Left lung (tissue), 10 donors: ENCODE data around the gene SF1. TPM values are rescaled to one million over a fixed set of nuclear protein-coding genes. Genes with fewer than 3 reads are reported as not detected.

Experiments used
- ATAC-seq: fragments of 200-7000 bp; cut with Tn5 transposase; one replicate; pipeline ENCODE4 v1.9.1; 2020; ENCODE audit warnings: moderate library complexity
- DNase-seq, 4 donors: peaks; one replicate each; pipeline ENCODE4 v3.0.0-alpha.2; 2013 to 2020
- H3K27ac ChIP-seq, 2 donors: fragments of 200-600 bp; sonication (generic) in 1 of 2; one replicate each; pipeline versions ENCODE4 v1.5.0 to v1.8.0; 2020 to 2021
- H3K27me3 ChIP-seq, 2 donors: fragments of 200-600 bp; sonication (generic) in 1 of 2; one replicate each; pipeline versions ENCODE4 v1.5.0 to v1.8.0; 2020 to 2021
- H3K36me3 ChIP-seq, 2 donors: fragments of 200-600 bp; sonication (generic) in 1 of 2; one replicate each; pipeline versions ENCODE4 v1.5.0 to v1.8.0; 2020 to 2021
- H3K4me1 ChIP-seq, 2 donors: fragments of 200-600 bp; one replicate each; pipeline ENCODE4 v1.8.0; 2021
- H3K4me3 ChIP-seq, 2 donors: fragments of 200-600 bp; sonication (generic) in 1 of 2; one replicate each; pipeline versions ENCODE4 v1.5.0 to v1.8.0; 2020 to 2021; ENCODE audit warnings: mild to moderate bottlenecking in 1 of 2
- H3K9me3 ChIP-seq, 2 donors: fragments of 200-600 bp; sonication (generic) in 1 of 2; one replicate each; pipeline versions ENCODE4 v1.5.0 to v1.8.0; 2020 to 2021
- intact Hi-C, 2 donors: fragments of 100-400 bp; cut with DNase I; formaldehyde crosslinking; loops; one replicate each; pipeline versions ENCODE4 v1.11.2 to v1.14.2; 2022
- polyA plus RNA-seq, 6 donors: library from polyadenylated mRNA; unstranded; fragments of 120-200 nt; gene quantifications; one replicate each; pipeline ENCODE4 v1.2.1, GENCODE V29; 2013; ENCODE audit not compliant: insufficient read length in 6 of 6
- total RNA-seq, 2 donors: library from RNA; stranded (reverse); fragmentation: NEBNext Ultra II Directional; extraction: Animal tissue kit (Norgen Biotek cat#: 25700); gene quantifications; one replicate each; pipeline ENCODE4 v1.2.1, GENCODE V29; 2021
- TF ChIP-seq, protein P1 (sequence below), 2 donors: fragments of 200-600 bp; sonication (generic) in 1 of 2; IDR thresholded peaks; one replicate each; pipeline versions ENCODE4 v1.5.0 to v1.8.0; 2021; ENCODE audit warnings: antibody characterized with exemption in 2 of 2
- donor health status: DM: no; HTN: yes; CAD: no.
- donor health status: DM: no; HTN: no; CAD: no.

Gene SF1
- total and polyA plus RNA-seq, 8 donors, result 169 to 519 (median 446) TPM

DNA sequence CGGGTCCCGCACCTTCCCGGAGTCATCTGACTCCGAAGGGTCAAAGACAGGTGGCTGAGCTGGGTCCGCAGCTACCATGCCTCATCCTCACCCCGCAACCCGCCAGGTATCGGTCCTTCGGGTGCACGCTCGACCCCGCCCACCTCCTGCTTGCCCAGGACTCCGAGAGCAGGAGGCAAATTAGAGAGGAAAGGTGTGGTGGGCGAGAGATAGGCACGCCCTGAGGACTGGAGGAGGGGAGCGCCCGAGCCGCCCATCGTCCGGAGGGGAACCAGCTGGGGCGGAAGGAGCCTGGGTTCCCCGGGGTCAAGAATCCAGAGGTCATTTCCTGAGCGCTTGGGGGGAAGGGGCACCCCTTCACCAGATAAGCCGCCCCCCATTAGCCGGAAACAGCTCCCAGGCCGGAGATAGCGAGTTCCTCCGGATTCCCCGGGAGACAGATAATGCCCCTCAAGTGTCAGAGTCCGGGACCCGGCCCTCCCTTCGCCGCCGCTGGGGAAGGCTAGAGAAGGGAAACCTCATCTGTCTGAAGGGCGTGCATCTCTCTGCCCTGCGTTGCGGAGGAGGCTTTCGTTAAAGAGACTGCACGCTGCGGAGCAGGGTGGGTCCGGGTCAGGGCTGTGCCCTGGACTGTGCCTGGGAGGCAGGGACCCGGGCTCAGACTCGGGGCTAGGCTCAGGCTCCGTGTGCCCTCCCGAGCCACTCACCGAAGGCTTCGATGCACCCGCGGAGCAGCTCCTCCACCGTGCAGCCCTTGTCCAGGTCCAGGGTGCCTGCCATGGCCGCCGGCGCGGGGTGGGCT lies 36.1 kb downstream of the SF1 start:
- intact Hi-C loops, result no loop called here
- ATAC-seq (peak; percentile 4), DNase-seq (peak in 2 of 4 donors; percentile 13 to 85)
- no peaks in the 10 kb centered on the region for H3K9me3 ChIP-seq
- peaks cover 0 to 29% of the 10 kb centered on the region in 2 donors for H3K36me3 ChIP-seq
- peak overlapping the region; percentile 43 to 59 for H3K4me3 ChIP-seq
- TF ChIP-seq, protein P1, sequence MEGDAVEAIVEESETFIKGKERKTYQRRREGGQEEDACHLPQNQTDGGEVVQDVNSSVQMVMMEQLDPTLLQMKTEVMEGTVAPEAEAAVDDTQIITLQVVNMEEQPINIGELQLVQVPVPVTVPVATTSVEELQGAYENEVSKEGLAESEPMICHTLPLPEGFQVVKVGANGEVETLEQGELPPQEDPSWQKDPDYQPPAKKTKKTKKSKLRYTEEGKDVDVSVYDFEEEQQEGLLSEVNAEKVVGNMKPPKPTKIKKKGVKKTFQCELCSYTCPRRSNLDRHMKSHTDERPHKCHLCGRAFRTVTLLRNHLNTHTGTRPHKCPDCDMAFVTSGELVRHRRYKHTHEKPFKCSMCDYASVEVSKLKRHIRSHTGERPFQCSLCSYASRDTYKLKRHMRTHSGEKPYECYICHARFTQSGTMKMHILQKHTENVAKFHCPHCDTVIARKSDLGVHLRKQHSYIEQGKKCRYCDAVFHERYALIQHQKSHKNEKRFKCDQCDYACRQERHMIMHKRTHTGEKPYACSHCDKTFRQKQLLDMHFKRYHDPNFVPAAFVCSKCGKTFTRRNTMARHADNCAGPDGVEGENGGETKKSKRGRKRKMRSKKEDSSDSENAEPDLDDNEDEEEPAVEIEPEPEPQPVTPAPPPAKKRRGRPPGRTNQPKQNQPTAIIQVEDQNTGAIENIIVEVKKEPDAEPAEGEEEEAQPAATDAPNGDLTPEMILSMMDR (IDR thresholded peaks at IDR 0.05), result no peak
- peaks cover 5 to 60% of the 10 kb centered on the region in 2 donors for H3K27me3 ChIP-seq
- H3K4me1 ChIP-seq, result peaks cover 27 to 53% of the 10 kb centered on the region in 2 donors
- H3K27ac ChIP-seq, result peak overlapping the region in 1 of 2 donors; percentile 99

GRCh38 chr11:64741375-64742086 lies 36.8 kb downstream of the SF1 start:
- Histone ChIP-seq H3K9me3 (no peaks in the 10 kb centered on the region), H3K4me3 (peak overlapping the region in 1 of 2 donors; percentile 59), H3K27ac (peak overlapping the region in 1 of 2 donors; percentile 99), H3K4me1 (peaks cover 27 to 53% of the 10 kb centered on the region in 2 donors), H3K27me3 (peaks cover 5 to 60% of the 10 kb centered on the region in 2 donors), H3K36me3 (peaks cover 0 to 36% of the 10 kb centered on the region in 2 donors)
- intact Hi-C loops, result no loop called here
- no peak for ATAC-seq
- DNase-seq, result peak in 1 of 4 donors; percentile 83
- TF ChIP-seq, protein P1 (IDR thresholded peaks at IDR 0.05), result no peak

GRCh38 chr11:64739871-64740270 lies 38.5 kb downstream of the SF1 start:
- no peaks in the 10 kb centered on the region for H3K9me3 ChIP-seq
- peaks cover 0 to 53% of the 10 kb centered on the region in 2 donors for H3K36me3 ChIP-seq
- DNase-seq, result no peak
- H3K4me1 ChIP-seq, result peaks cover 20 to 37% of the 10 kb centered on the region in 2 donors
- TF ChIP-seq, protein P1 (IDR thresholded peaks at IDR 0.05), result no peak
- no peak for ATAC-seq
- no peak overlapping the region for H3K4me3 ChIP-seq
- intact Hi-C loops, result no loop called here
- H3K27me3 ChIP-seq, result peaks cover 5 to 46% of the 10 kb centered on the region in 2 donors
- H3K27ac ChIP-seq, result no peak overlapping the region

DNA sequence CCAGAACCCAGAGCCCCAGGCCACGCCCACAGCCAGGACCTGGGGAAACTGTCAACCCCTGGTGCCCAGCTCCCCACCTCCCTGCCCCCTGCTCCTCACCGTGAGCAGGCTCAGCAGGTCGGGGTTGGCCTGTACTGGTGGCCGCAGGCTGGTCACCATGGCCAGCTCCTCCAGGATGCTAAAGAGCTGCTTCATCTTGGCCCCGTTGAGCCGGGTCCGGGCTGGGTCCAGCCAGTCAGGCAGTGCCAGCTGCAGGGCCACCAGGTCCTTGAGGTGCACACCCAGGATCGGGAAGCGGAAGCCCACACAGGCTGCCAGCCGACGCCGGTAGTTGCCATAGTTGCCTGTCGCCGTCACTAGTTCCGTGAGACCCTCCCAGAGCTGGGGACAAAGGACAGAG lies 41.7 kb downstream of the SF1 start:
- peaks cover 0 to 76% of the 10 kb centered on the region in 2 donors for H3K36me3 ChIP-seq
- TF ChIP-seq, protein P1 (IDR thresholded peaks at IDR 0.05), result no peak
- intact Hi-C loops, result no loop called here
- no peak overlapping the region for H3K4me3 ChIP-seq
- H3K27me3 ChIP-seq, result peaks cover 0 to 16% of the 10 kb centered on the region in 2 donors
- peaks cover under 1 to 8% of the 10 kb centered on the region in 2 donors for H3K4me1 ChIP-seq
- no peaks in the 10 kb centered on the region for H3K9me3 ChIP-seq
- DNase-seq (no peak), ATAC-seq (no peak)
- no peak overlapping the region for H3K27ac ChIP-seq

- Histone ChIP-seq H3K4me3 (no peak overlapping the region), H3K4me1 (no peaks in the 10 kb centered on the region), H3K36me3 (peaks cover 0 to 84% of the 10 kb centered on the region in 2 donors), H3K9me3 (no peaks in the 10 kb centered on the region), H3K27me3 (peaks cover 0 to 7% of the 10 kb centered on the region in 2 donors), H3K27ac (no peak overlapping the region)
- intact Hi-C loops, result no loop called here
- TF ChIP-seq, protein P1 (IDR thresholded peaks at IDR 0.05), result no peak
- no peak for DNase-seq
- ATAC-seq, result no peak
Observed at GRCh38 chr11:64735725-64736259, 42.5 kb downstream of the SF1 start.
